Liver (tissue), 9 donors: ENCODE results near the gene CDH4. TPM values are rescaled to one million over a fixed set of nuclear protein-coding genes. Genes with fewer than 3 reads are reported as not detected.

Source experiments
- DNase-seq: peaks from one replicate; pipeline ENCODE4 v3.0.0-alpha.2; 2017; ENCODE audit warnings: low spot score
- H3K27ac ChIP-seq, 2 donors: one replicate each; pipeline ENCODE4 v1.7.0; 2013; ENCODE audit warnings: inconsistent platforms in 2 of 2, low read length in 2 of 2, control low read depth in 1 of 2, low read depth in 1 of 2, mild to moderate bottlenecking in 1 of 2
- H3K27me3 ChIP-seq, 4 donors: one replicate each; pipeline versions ENCODE4 v1.6.1 to v1.7.0; 2013; ENCODE audit warnings: low read length in 3 of 4, inconsistent platforms in 1 of 4, mild to moderate bottlenecking in 1 of 4, moderate library complexity in 1 of 4; ENCODE audit not compliant: control insufficient read depth in 4 of 4, insufficient read depth in 4 of 4
- H3K36me3 ChIP-seq, 4 donors: one replicate each; pipeline versions ENCODE4 v1.6.1 to v1.7.0; 2013; ENCODE audit warnings: low read length in 3 of 4, mild to moderate bottlenecking in 3 of 4, low read depth in 1 of 4, moderate library complexity in 1 of 4; ENCODE audit not compliant: control insufficient read depth in 4 of 4, insufficient read depth in 3 of 4
- H3K4me1 ChIP-seq, 4 donors: one replicate each; pipeline versions ENCODE4 v1.6.1 to v1.7.0; 2013; ENCODE audit warnings: low read length in 3 of 4, mild to moderate bottlenecking in 3 of 4, moderate library complexity in 1 of 4; ENCODE audit not compliant: control insufficient read depth in 4 of 4, insufficient read depth in 4 of 4
- H3K4me3 ChIP-seq, 3 donors: one replicate each; pipeline versions ENCODE4 v1.6.1 to v1.7.0; 2013; ENCODE audit warnings: low read length in 3 of 3, control low read depth in 1 of 3, low read depth in 1 of 3, mild to moderate bottlenecking in 1 of 3
- H3K9ac ChIP-seq, 2 donors: one replicate each; pipeline ENCODE4 v1.7.0; 2013; ENCODE audit warnings: low read length in 2 of 2, mild to moderate bottlenecking in 2 of 2, moderate library complexity in 2 of 2, control low read depth in 1 of 2, low read depth in 1 of 2
- H3K9me3 ChIP-seq, 4 donors: one replicate each; pipeline versions ENCODE4 v1.6.1 to v1.7.0; 2013; ENCODE audit warnings: low read length in 3 of 4; ENCODE audit not compliant: control insufficient read depth in 4 of 4
- EGR1 ChIP-seq, 2 donors: IDR thresholded peaks; 2 replicates each; pipeline ENCODE4 v1.6.1; 2016 to 2018; ENCODE audit warnings: antibody characterized with exemption in 2 of 2, low read depth in 2 of 2
- FOXA1 ChIP-seq: IDR thresholded peaks from 2 replicates; pipeline ENCODE4 v1.6.1; 2016; ENCODE audit warnings: antibody characterized with exemption
- FOXA2 ChIP-seq: IDR thresholded peaks from 2 replicates; pipeline ENCODE4 v1.6.1; 2016; ENCODE audit warnings: antibody characterized with exemption
- GABPA ChIP-seq, 2 donors: IDR thresholded peaks in 1 of 2; conservative IDR thresholded peaks in 1 of 2; 2 replicates each; pipeline ENCODE4 v1.6.1; 2016; ENCODE audit warnings: antibody characterized with exemption in 2 of 2, mild to moderate bottlenecking in 1 of 2, moderate library complexity in 1 of 2
- HNF4A ChIP-seq, 2 donors: conservative IDR thresholded peaks; 2 replicates each; pipeline ENCODE4 v1.6.1; 2016; ENCODE audit warnings: antibody characterized with exemption in 2 of 2, mild to moderate bottlenecking in 2 of 2
- HNF4G ChIP-seq: IDR thresholded peaks from 2 replicates; pipeline ENCODE4 v1.6.1; 2016; ENCODE audit warnings: antibody characterized with exemption
- JUND ChIP-seq, 2 donors: IDR thresholded peaks; 2 replicates each; pipeline ENCODE4 v1.6.1; 2016; ENCODE audit warnings: antibody characterized with exemption in 2 of 2
- MAX ChIP-seq: IDR thresholded peaks from 2 replicates; pipeline ENCODE4 v1.6.1; 2016; ENCODE audit warnings: antibody characterized with exemption
- NR2F2 ChIP-seq: IDR thresholded peaks from 2 replicates; pipeline ENCODE4 v1.6.1; 2016; ENCODE audit warnings: antibody characterized with exemption
- RAD21 ChIP-seq, 2 donors: IDR thresholded peaks; 2 replicates each; pipeline ENCODE4 v1.6.1; 2016; ENCODE audit warnings: antibody characterized with exemption in 2 of 2, mild to moderate bottlenecking in 2 of 2
- REST ChIP-seq: IDR thresholded peaks from 2 replicates; pipeline ENCODE4 v1.6.1; 2016; ENCODE audit warnings: antibody characterized with exemption, mild to moderate bottlenecking
- RXRA ChIP-seq, 2 donors: IDR thresholded peaks; 2 replicates each; pipeline ENCODE4 v1.6.1; 2017 to 2018; ENCODE audit warnings: antibody characterized with exemption in 2 of 2, mild to moderate bottlenecking in 1 of 2
- SP1 ChIP-seq: IDR thresholded peaks from 2 replicates; pipeline ENCODE4 v1.6.1; 2018; ENCODE audit warnings: antibody characterized with exemption, mild to moderate bottlenecking
- TAF1 ChIP-seq: conservative IDR thresholded peaks from 2 replicates; pipeline ENCODE4 v1.6.1; 2016; ENCODE audit warnings: antibody characterized with exemption, mild to moderate bottlenecking
- YY1 ChIP-seq: IDR thresholded peaks from 2 replicates; pipeline ENCODE4 v1.6.1; 2016; ENCODE audit warnings: antibody characterized with exemption, mild to moderate bottlenecking
- WGBS: extraction: QIAGEN DNeasy Blood & Tissue Kit; methylation state at CpG from one replicate; pipeline ENCODE4 v1.1.7; 2013; 5-methylcytosine and 5-hydroxymethylcytosine counted together
- polyA plus RNA-seq, 2 donors: library from polyadenylated mRNA; stranded (reverse) in 1 of 2; unstranded in 1 of 2; fragments of 200-250 nt in 1 of 2; fragments of >200 nt in 1 of 2; fragmentation: Nextera tagmentation in 1 of 2; extraction: Ambion mirVana in 1 of 2; gene quantifications; one replicate each; pipeline versions ENCODE4 v1.2.1 to v1.2.3, GENCODE V29; 2013 to 2015
- total RNA-seq, 2 donors: library from RNA; depleted of rRNA; stranded (reverse); fragments of >200 nt; gene quantifications; one replicate each; pipeline ENCODE4 v1.2.3, GENCODE V29; 2014
- TF ChIP-seq, protein P1 (sequence below): IDR thresholded peaks from 2 replicates; pipeline ENCODE4 v1.6.1; 2016; ENCODE audit warnings: antibody characterized with exemption
- TF ChIP-seq, protein P2 (sequence below): IDR thresholded peaks from 2 replicates; pipeline ENCODE4 v1.6.1; 2016; ENCODE audit warnings: antibody characterized with exemption
- TF ChIP-seq, protein P3 (sequence below): fragments of 150-350 bp; IDR thresholded peaks from 2 replicates; pipeline ENCODE4 v1.5.1; 2017; ENCODE audit warnings: improper control_type of control experiment, low read depth, low read length; ENCODE audit not compliant: missing input control
- donor health status: healthy.
- donor health status: healthy.
- donor health status: healthy.
- donor health status: healthy.
- donor health status: healthy.

CDH4 gene
- total and polyA plus RNA-seq, 4 donors = 0.03 to 0.25 (median 0.19) TPM; not detected in 1

DNA sequence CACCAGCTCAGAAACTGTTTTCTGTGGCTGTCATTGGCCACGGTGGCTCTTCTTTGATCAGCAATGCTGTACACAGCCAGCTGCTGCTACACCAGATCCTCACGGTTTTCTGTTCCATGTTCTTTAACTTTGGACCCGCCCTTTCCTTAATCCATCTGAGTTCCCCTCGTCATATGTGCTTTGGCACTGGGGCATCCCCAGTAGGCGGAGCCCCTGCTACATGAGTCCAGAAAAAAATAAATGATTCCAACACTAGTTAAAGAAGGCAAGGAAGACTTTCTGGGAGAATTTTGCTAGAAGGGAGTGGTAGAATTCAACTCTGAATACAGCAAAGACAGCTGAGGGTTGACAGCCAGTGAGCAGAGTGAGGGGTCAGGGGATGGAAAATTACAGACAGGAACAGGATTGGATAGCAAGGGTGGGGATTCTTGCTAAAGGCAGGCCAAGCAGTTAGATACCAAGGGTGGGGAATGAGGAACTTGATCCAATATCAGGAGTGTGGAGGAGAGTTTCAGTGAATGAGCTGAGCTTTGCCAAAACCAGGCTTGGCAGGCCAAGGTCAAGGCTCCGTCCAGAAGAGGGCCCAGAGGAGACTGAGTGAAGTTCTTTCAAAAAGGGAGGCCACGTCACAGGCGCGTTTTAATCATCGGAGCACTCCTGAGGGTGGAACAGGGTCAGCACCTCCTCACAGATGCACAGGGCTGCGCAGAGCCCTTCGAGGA, 391.8 kb downstream of the CDH4 start:
- Histone ChIP-seq H3K9ac (no peak overlapping the region), H3K9me3 (peaks cover 0 to 5% (median 0%) of the 10 kb centered on the region in 4 donors), H3K27me3 (peaks cover 0 to 8% (median 0%) of the 10 kb centered on the region in 4 donors), H3K36me3 (no peaks in the 10 kb centered on the region), H3K27ac (no peak overlapping the region), H3K4me3 (no peak overlapping the region), H3K4me1 (no peaks in the 10 kb centered on the region)
- no peak for DNase-seq
- TF ChIP-seq HNF4A (conservative IDR thresholded peaks at IDR 0.05) (no peak), GABPA (IDR thresholded peaks at IDR 0.05 in 1 of 2, conservative IDR thresholded peaks at IDR 0.05 in 1 of 2) (no peak), RXRA (IDR thresholded peaks at IDR 0.05) (no peak), REST (no peak), EGR1 (IDR thresholded peaks at IDR 0.05; ENCODE audit: low read depth in 2 of 2) (no peak), JUND (IDR thresholded peaks at IDR 0.05) (no peak), YY1 (no peak), NR2F2 (no peak), HNF4G (no peak), TAF1 (no peak), FOXA2 (no peak), SP1 (no peak), FOXA1 (no peak), MAX (no peak), RAD21 (IDR thresholded peaks at IDR 0.05) (no peak)
- TF ChIP-seq, protein P1, sequence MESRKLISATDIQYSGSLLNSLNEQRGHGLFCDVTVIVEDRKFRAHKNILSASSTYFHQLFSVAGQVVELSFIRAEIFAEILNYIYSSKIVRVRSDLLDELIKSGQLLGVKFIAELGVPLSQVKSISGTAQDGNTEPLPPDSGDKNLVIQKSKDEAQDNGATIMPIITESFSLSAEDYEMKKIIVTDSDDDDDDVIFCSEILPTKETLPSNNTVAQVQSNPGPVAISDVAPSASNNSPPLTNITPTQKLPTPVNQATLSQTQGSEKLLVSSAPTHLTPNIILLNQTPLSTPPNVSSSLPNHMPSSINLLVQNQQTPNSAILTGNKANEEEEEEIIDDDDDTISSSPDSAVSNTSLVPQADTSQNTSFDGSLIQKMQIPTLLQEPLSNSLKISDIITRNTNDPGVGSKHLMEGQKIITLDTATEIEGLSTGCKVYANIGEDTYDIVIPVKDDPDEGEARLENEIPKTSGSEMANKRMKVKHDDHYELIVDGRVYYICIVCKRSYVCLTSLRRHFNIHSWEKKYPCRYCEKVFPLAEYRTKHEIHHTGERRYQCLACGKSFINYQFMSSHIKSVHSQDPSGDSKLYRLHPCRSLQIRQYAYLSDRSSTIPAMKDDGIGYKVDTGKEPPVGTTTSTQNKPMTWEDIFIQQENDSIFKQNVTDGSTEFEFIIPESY = no peak
- TF ChIP-seq, protein P2, sequence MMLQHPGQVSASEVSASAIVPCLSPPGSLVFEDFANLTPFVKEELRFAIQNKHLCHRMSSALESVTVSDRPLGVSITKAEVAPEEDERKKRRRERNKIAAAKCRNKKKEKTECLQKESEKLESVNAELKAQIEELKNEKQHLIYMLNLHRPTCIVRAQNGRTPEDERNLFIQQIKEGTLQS = no peak
- TF ChIP-seq, protein P3, sequence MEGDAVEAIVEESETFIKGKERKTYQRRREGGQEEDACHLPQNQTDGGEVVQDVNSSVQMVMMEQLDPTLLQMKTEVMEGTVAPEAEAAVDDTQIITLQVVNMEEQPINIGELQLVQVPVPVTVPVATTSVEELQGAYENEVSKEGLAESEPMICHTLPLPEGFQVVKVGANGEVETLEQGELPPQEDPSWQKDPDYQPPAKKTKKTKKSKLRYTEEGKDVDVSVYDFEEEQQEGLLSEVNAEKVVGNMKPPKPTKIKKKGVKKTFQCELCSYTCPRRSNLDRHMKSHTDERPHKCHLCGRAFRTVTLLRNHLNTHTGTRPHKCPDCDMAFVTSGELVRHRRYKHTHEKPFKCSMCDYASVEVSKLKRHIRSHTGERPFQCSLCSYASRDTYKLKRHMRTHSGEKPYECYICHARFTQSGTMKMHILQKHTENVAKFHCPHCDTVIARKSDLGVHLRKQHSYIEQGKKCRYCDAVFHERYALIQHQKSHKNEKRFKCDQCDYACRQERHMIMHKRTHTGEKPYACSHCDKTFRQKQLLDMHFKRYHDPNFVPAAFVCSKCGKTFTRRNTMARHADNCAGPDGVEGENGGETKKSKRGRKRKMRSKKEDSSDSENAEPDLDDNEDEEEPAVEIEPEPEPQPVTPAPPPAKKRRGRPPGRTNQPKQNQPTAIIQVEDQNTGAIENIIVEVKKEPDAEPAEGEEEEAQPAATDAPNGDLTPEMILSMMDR = no peak
- 73% methylated on average over 12 of the region's 12 CpGs for WGBS
